Neuron (in vitro differentiated cells): ENCODE data around the gene OR2T2.
"Not testable (repeated sequence)": the region's sequence is repeated elsewhere in the genome, so short reads cannot be mapped to it uniquely, and the experiment has no call there.

Source experiments
- H2AFZ ChIP-seq: one replicate; pipeline ENCODE4 v1.6.1; 2013; ENCODE audit warnings: low read depth, mild to moderate bottlenecking, inconsistent platforms, low read length, moderate library complexity
- H3K27me3 ChIP-seq: one replicate; pipeline ENCODE4 v1.6.1; 2013; ENCODE audit warnings: low read length; ENCODE audit not compliant: insufficient read depth
- H3K36me3 ChIP-seq: one replicate; pipeline ENCODE4 v1.6.1; 2013; ENCODE audit warnings: low read length; ENCODE audit not compliant: insufficient read depth
- H3K4me1 ChIP-seq: one replicate; pipeline ENCODE4 v1.6.1; 2013; ENCODE audit warnings: low read length; ENCODE audit not compliant: insufficient read depth
- H3K4me3 ChIP-seq: 2 replicates; pipeline ENCODE4 v1.5.1; 2013; ENCODE audit warnings: mild to moderate bottlenecking, low read length, moderate library complexity
- H3K9me3 ChIP-seq: one replicate; pipeline ENCODE4 v1.6.1; 2013; ENCODE audit warnings: low read length

The OR2T2 gene

DNA sequence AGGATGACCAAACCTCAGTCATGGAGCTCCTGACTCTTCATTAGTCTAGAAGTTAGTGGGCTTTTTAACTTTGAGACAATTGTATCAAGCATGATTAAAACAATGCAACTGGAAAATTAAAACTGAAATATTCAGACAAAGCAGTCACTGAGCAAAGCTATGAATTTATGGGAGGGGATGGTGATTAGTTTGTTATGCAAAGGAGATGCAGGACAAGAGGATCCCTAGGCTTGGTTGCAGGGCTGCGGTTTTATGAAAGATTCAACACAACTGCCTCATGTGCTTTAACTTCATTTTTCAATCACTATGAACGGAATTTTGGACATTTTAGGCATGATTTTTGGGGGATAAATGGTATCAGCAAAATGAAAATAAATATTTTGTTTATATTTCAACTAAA lies 26.7 kb downstream of the OR2T2 start:
- H3K4me3 ChIP-seq, H3K4me1 ChIP-seq, H3K27me3 ChIP-seq, H3K36me3 ChIP-seq, H2AFZ ChIP-seq, H3K9me3 ChIP-seq: not testable (repeated sequence)

DNA sequence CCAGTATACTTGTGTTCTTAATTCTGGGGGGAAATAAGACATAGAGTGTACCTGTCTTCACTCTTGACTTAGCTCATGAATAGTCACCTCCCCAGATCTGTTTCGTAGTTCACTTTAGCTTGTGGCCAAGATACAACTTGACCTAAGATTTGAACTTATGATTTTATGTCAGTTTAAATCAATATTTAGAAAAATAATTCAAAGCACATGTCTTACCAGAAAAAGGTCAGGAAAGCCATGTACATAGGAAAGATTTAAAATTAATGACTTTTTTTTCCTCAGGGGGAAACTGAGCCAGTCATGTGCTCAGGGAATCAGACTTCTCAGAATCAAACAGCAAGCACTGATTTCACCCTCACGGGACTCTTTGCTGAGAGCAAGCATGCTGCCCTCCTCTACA lies 27.6 kb downstream of the OR2T2 start, which contains the start of gene OR2T3:
Gene OR2T3 (plus strand): TSS at position 301 of the 400 bp plus-strand sequence. CDS start 0 bp downstream, at position 301.
- not testable (repeated sequence) for H3K9me3 ChIP-seq, H2AFZ ChIP-seq, H3K36me3 ChIP-seq, H3K4me1 ChIP-seq, H3K27me3 ChIP-seq, H3K4me3 ChIP-seq

DNA sequence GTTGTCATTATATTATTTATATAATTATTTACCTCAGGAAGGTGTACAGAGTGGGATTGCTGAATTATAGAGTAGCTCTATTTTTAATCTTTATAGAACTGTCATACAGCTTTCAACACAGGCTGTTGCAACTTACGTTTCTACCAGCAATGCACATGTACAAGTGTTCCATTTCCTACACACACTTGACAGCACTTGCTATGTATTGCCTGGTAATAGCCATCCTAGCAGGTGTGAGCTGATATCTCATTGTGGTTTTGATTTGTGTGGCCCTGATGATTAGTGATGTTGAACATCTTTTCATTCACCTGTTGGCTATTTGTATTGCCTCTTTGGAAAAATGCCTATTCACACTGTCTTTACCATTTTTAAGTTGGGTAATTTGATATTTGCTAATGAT lies 30.2 kb downstream of the OR2T2 start:
- H3K4me3 ChIP-seq, H2AFZ ChIP-seq, H3K27me3 ChIP-seq, H3K9me3 ChIP-seq, H3K4me1 ChIP-seq, H3K36me3 ChIP-seq: not testable (repeated sequence)

DNA sequence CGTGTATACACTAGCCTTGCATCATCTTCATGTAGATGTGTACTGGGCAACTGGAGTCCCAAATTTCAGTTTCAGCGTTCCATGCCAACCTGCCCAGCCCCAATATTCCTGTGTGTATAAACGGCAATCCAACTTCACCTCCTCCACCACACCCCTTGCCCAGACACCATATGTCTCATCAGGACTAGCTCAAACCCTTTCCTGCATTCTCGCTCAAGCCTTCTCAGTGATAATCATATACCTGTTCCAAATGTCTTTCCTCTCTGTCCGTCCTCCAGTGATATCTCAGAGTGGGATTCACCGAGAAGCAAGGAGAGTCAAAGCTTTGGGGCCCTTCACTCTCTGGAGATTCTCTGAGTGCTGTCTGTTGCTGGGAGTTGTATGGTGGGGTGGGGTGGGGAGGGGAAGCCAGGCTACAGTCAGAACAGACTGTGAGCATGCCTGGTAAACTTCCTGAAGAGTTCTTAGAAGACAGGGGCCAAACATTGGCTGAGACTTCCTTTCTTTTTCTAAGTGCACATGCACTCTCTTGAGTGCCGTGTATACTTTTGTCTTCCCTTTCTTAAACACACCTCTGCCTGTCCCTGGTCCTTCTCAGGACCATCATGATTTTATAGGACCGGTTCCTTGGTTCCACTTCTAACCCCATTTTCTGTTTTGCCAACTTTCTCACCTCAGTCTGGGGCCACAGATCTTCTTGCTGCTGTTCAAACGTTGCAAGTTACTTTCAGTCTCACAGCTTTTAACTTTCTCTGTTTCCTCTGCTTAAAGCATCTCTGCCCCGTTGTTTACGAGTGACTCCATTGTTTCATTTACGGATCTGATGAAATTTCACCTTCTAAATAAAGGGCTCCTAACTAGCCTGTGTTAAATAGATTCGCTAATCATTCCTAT lies 36.5 kb downstream of the OR2T2 start:
- H3K4me3 ChIP-seq, H3K27me3 ChIP-seq, H3K36me3 ChIP-seq, H2AFZ ChIP-seq, H3K9me3 ChIP-seq, H3K4me1 ChIP-seq: not testable (repeated sequence)

DNA sequence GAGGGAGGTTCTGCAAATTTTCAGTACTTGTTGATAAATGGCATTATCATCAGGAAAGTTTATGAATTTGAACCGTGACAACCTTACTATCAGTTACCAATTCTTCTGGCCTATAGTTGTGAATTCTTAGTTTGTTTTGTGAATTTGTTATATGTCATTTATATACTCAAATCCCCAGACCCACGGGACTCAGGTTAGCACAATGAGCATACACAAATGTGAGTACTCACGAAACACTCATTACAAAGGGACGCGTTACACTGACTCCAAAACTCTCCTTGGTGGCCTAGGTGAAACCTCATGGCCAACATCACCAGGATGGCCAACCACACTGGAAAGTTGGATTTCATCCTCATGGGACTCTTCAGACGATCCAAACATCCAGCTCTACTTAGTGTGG lies 42.9 kb downstream of the OR2T2 start, which contains the start of gene OR2T5:
Gene OR2T5 (plus strand): TSS at position 301 of the 400 bp plus-strand sequence. CDS start 0 bp downstream, at position 301.
- not testable (repeated sequence) for H2AFZ ChIP-seq, H3K36me3 ChIP-seq, H3K4me1 ChIP-seq, H3K9me3 ChIP-seq, H3K27me3 ChIP-seq, H3K4me3 ChIP-seq

DNA sequence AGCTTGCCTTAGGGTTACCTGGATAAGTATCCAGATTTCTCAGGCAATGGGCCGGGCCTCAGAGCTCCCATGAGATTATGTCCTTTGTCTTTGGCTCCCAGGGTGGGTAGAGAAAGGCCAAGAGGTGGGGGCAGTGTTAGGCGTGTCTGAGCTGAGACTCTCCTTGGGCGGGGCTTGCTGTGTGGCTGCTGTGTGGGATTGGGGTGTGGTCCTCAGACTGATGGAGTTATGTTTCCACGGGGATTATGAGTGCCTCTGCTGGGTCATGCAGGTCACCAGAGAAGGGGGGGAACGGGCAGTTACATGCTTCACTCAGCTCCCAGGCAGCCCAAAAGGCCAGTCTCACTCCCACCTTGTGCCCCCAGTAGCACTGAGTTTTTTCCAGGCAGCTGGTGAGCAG lies 51.2 kb downstream of the OR2T2 start:
- not testable (repeated sequence) for H3K4me1 ChIP-seq, H3K36me3 ChIP-seq, H3K9me3 ChIP-seq, H2AFZ ChIP-seq, H3K27me3 ChIP-seq, H3K4me3 ChIP-seq

DNA sequence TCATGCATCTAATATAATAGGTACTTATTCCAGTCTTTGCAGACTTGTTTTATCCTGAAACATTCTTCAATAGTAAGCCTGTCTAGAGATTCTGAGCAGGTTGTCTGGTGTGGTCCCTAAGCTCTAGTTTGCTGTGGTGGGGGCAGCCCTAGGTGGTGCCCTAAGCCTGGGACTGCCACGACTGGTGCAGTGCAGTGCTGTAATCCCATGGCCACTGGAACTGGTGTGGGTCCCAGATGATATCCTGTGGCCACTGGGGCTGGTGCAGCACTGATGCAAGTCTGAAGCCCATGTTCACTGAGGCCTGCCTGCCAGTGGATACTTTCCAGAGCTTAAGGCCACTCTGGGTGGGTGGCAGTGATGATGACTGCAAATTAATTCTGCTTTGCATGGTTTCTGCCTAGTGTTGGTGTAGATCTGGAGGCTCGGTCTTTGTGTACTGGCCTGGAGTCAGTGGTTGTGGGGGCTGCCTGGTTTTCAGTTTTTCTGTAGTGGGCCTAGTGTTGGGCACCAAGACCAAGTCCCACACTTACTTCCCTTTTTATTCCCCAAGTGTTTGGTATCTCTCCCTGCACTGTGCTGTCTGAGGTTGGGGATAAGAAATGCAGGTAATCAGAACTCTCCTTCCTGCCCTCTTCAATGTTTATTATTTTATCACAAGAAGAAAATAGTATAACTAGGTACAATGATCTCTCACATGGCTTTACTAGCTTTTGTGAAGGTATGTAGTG lies 55.0 kb downstream of the OR2T2 start:
- H3K27me3 ChIP-seq, H3K36me3 ChIP-seq, H2AFZ ChIP-seq, H3K4me1 ChIP-seq, H3K4me3 ChIP-seq, H3K9me3 ChIP-seq: not testable (repeated sequence)
